Heart left ventricle (tissue), 16 donors: ENCODE data around the gene TAC3. TPM values are rescaled to one million over a fixed set of nuclear protein-coding genes. Genes with fewer than 3 reads are reported as not detected.
A peak's percentile ranks its signal among the peaks of the same experiment; 100 is the strongest.

Experiments
- ATAC-seq, 4 donors: fragments of 200-7000 bp; cut with Tn5 transposase; one replicate each; pipeline ENCODE4 v1.9.1; 2020 to 2022; ENCODE audit warnings: moderate library complexity in 4 of 4, mild to moderate bottlenecking in 3 of 4, moderate number of reproducible peaks in 1 of 4
- DNase-seq, 5 donors: peaks; one replicate each; pipeline ENCODE4 v3.0.0-alpha.2; 2020
- H3K27ac ChIP-seq, 12 donors: fragments of 200-600 bp; sonication (generic) in 4 of 12; one replicate each; pipeline versions ENCODE4 v1.5.0 to v1.8.0; 2016 to 2022; ENCODE audit warnings: mild to moderate bottlenecking in 2 of 12
- H3K27me3 ChIP-seq, 9 donors: fragments of 200-600 bp; sonication (generic) in 2 of 9; one replicate each; pipeline versions ENCODE4 v1.5.1 to v1.8.0; 2016 to 2022; ENCODE audit warnings: mild to moderate bottlenecking in 3 of 9
- H3K36me3 ChIP-seq, 9 donors: fragments of 200-600 bp; sonication (generic) in 2 of 9; one replicate each; pipeline versions ENCODE4 v1.5.0 to v1.8.0; 2018 to 2022; ENCODE audit warnings: mild to moderate bottlenecking in 2 of 9
- H3K4me1 ChIP-seq, 12 donors: fragments of 200-600 bp; sonication (generic) in 4 of 12; one replicate each; pipeline versions ENCODE4 v1.5.0 to v1.8.0; 2016 to 2022; ENCODE audit warnings: mild to moderate bottlenecking in 3 of 12
- H3K4me3 ChIP-seq, 12 donors: fragments of 200-600 bp; sonication (generic) in 4 of 12; one replicate each; pipeline versions ENCODE4 v1.5.0 to v1.8.0; 2017 to 2022; ENCODE audit warnings: mild to moderate bottlenecking in 9 of 12, moderate library complexity in 4 of 12
- H3K9me3 ChIP-seq, 12 donors: fragments of 200-600 bp; sonication (generic) in 4 of 12; one replicate each; pipeline versions ENCODE4 v1.5.0 to v1.8.0; 2016 to 2022; ENCODE audit warnings: mild to moderate bottlenecking in 1 of 12
- CTCF ChIP-seq, 12 donors: fragments of 200-600 bp; sonication (generic) in 4 of 12; IDR thresholded peaks; one replicate each; pipeline versions ENCODE4 v1.5.0 to v1.8.0; 2018 to 2022; ENCODE audit warnings: antibody characterized with exemption in 12 of 12, mild to moderate bottlenecking in 5 of 12
- POLR2A ChIP-seq, 2 donors: fragments of 450-650 bp; IDR thresholded peaks; one replicate each; pipeline ENCODE4 v1.6.1; 2017; ENCODE audit warnings: antibody characterized with exemption in 2 of 2, mild to moderate bottlenecking in 2 of 2, moderate library complexity in 2 of 2
- WGBS, 4 donors: extraction: QIAGEN DNeasy Blood & Tissue Kit in 2 of 4; methylation state at CpG; one replicate each; pipeline versions ENCODE4 v1.1.5 to v1.1.7; 2013 to 2018; 5-methylcytosine and 5-hydroxymethylcytosine counted together
- intact Hi-C, 10 donors: fragments of 100-400 bp; cut with DNase I; formaldehyde crosslinking; loops; one replicate each; pipeline versions ENCODE4 v1.11.1 to v1.14.2; 2022
- long read RNA-seq, 3 donors: library from polyadenylated mRNA; unstranded; transcript quantifications; one replicate each; pipeline ENCODE4 v2.0.0, GENCODE V29; 2020 to 2021
- polyA plus RNA-seq, 2 donors: library from polyadenylated mRNA; stranded (reverse); fragments of 200-250 nt; gene quantifications; one replicate each; pipeline ENCODE4 v1.2.3, GENCODE V29; 2013
- total RNA-seq, 9 donors: library from RNA; depleted of rRNA in 2 of 9; stranded (reverse); fragments of >200 nt in 2 of 9; fragmentation: NEBNext Ultra II Directional in 3 of 9; extraction: Animal tissue kit (Norgen Biotek cat#: 25700) in 3 of 9; gene quantifications; one replicate each; pipeline versions ENCODE4 v1.1.0 to v1.2.4, GENCODE V29; 2016 to 2023
- donor health status: ischemic (EF 13 %, LVEDD 7.1; RV severe dilation, severe dysfunction).
- donor health status: healthy with polysubstance abuse.
- donor health status: DM: no; HTN: yes; CAD: no.
- donor health status: DM: no; HTN: no; CAD: no.
- donor health status: ischemic (EF 25% LVEDD 6.9; RV normal size, moderate dysfunction).
- donor health status: ischemic (EF 25% LVEDD 5.7; RV mildly dilated, moderate dysfunction).
- donor health status: healthy.
- donor health status: DM: yes; HTN: yes; CAD: no.
- donor health status: ischemic (EF 35%, LVEDD 5.7; RV mildly dilated, moderate dysfunction).
- donor health status: nonischemic (EF 11% LVEDD 7.7; RV severe dilation, severe dysfunction).
- donor health status: DM: yes; HTN: yes; CAD: no.
- donor health status: PGD.
- donor health status: ischemic (EF 29% LVEDD 5.4; RV normal size, mild dysfunction).
- donor health status: nonischemic (EF 23%, LVEDD 6.1; RV moderate dilation, normal function).

TAC3 gene
- total RNA-seq (not detected), polyA plus RNA-seq (not detected)
- long read RNA-seq, donor 1: 0 reads
- long read RNA-seq, donor 2: 0 reads
- long read RNA-seq, donor 3: 0 reads

- peaks cover 0 to 5% (median 0%) of the 10 kb centered on the region in 12 donors for H3K4me1 ChIP-seq
- peaks cover 0 to 34% (median 10%) of the 10 kb centered on the region in 9 donors for H3K27me3 ChIP-seq
- intact Hi-C loops: no loop called here
- TF ChIP-seq POLR2A (IDR thresholded peaks at IDR 0.05): no peak
- no peak for TF ChIP-seq CTCF (IDR thresholded peaks at IDR 0.05)
- H3K27ac ChIP-seq: no peak within 1 kb of the TSS
- ATAC-seq (no peak), DNase-seq (no peak)
- H3K9me3 ChIP-seq: no peaks in the 10 kb centered on the region
- H3K36me3 ChIP-seq: no peaks in the 10 kb centered on the region
- 25 to 34% (median 32%) methylated on average over 6 of the region's 6 CpGs for WGBS, 4 donors
- no peak within 1 kb of the TSS for H3K4me3 ChIP-seq
These were observed at the start of gene TAC3 for GRCh38 chr12:57016348-57016747. Gene TAC3, minus strand, starts transcription at chr12:57016529. Its CDS starts 732 bp downstream, at chr12:57015797.

- peaks cover 0 to 41% (median 31%) of the 10 kb centered on the region in 9 donors for H3K36me3 ChIP-seq
- no peaks in the 10 kb centered on the region for H3K9me3 ChIP-seq
- H3K27me3 ChIP-seq: no peaks in the 10 kb centered on the region
- DNase-seq (no peak), ATAC-seq (no peak)
- peaks cover 0 to 25% (median 0%) of the 10 kb centered on the region in 12 donors for H3K4me1 ChIP-seq
- WGBS, 4 donors: 60 to 75% (median 68%) methylated on average over 5 of the region's 5 CpGs
- H3K4me3 ChIP-seq: peak overlapping the region in 1 of 12 donors; percentile 35
- intact Hi-C loops: loop anchor here in 9 of 10 donors (2.0 to 10.0 kb wide), 6 partner anchors 55 to 307 kb away; partner anchors contain the start of genes ZBTB39 (in 4 of the 9) and HSD17B6 (in 1 of the 9)
- TF ChIP-seq CTCF (IDR thresholded peaks at IDR 0.05): no peak
- TF ChIP-seq POLR2A (IDR thresholded peaks at IDR 0.05): no peak
- H3K27ac ChIP-seq: peak overlapping the region in 1 of 12 donors; percentile 88
These were observed 47.8 kb upstream of the TAC3 start for GRCh38 chr12:57063991-57064685.

- H3K36me3 ChIP-seq: peaks cover 0 to 42% (median 29%) of the 10 kb centered on the region in 9 donors
- WGBS, 4 donors: 90 to 95% (median 93%) methylated on average over 1 of the region's 1 CpG
- H3K9me3 ChIP-seq: no peaks in the 10 kb centered on the region
- DNase-seq: no peak
- no peak for TF ChIP-seq CTCF (IDR thresholded peaks at IDR 0.05)
- TF ChIP-seq POLR2A (IDR thresholded peaks at IDR 0.05): no peak
- intact Hi-C loops: loop anchor here in 2 of 10 donors (5.0 kb wide), 2 partner anchors 36 to 46 kb away; no protein-coding TSS in a partner anchor
- no peak overlapping the region for H3K27ac ChIP-seq
- no peak overlapping the region for H3K4me3 ChIP-seq
- ATAC-seq: no peak
- peaks cover 0 to 25% (median 0%) of the 10 kb centered on the region in 12 donors for H3K4me1 ChIP-seq
- H3K27me3 ChIP-seq: no peaks in the 10 kb centered on the region
These were observed 42.1 kb upstream of the TAC3 start for GRCh38 chr12:57058454-57058853.

- WGBS, 4 donors: 93 to 97% (median 95%) methylated on average over 6 of the region's 6 CpGs
- Histone ChIP-seq H3K36me3 (peaks cover 0 to 42% (median 27%) of the 10 kb centered on the region in 9 donors), H3K9me3 (no peaks in the 10 kb centered on the region), H3K27me3 (no peaks in the 10 kb centered on the region), H3K4me3 (no peak overlapping the region), H3K27ac (peak overlapping the region in 1 of 12 donors; percentile 64), H3K4me1 (peaks cover 0 to 20% (median 0%) of the 10 kb centered on the region in 12 donors)
- no peak for ATAC-seq
- TF ChIP-seq CTCF (IDR thresholded peaks at IDR 0.05) (no peak), POLR2A (IDR thresholded peaks at IDR 0.05) (no peak)
- no peak for DNase-seq
- intact Hi-C loops: loop anchor here in 2 of 10 donors (5.0 kb wide), 2 partner anchors 35 to 45 kb away; no protein-coding TSS in a partner anchor
These were observed 40.9 kb upstream of the TAC3 start for GRCh38 chr12:57057067-57057751.
